HG03196 (cell line): Measurements from ENCODE around the gene SEC24C.
A peak's percentile ranks its signal among the peaks of the same experiment; 100 is the strongest.
"Not testable (repeated sequence)": the region's sequence is repeated elsewhere in the genome, so short reads cannot be mapped to it uniquely, and the experiment has no call there.

ENCODE experiments used
- ATAC-seq: cut with Tn5 transposase; IDR thresholded peaks from one replicate; pipeline ENCODE4 v1.9.1; 2021; ENCODE audit not compliant: unreplicated experiment

Gene SEC24C, protein sequence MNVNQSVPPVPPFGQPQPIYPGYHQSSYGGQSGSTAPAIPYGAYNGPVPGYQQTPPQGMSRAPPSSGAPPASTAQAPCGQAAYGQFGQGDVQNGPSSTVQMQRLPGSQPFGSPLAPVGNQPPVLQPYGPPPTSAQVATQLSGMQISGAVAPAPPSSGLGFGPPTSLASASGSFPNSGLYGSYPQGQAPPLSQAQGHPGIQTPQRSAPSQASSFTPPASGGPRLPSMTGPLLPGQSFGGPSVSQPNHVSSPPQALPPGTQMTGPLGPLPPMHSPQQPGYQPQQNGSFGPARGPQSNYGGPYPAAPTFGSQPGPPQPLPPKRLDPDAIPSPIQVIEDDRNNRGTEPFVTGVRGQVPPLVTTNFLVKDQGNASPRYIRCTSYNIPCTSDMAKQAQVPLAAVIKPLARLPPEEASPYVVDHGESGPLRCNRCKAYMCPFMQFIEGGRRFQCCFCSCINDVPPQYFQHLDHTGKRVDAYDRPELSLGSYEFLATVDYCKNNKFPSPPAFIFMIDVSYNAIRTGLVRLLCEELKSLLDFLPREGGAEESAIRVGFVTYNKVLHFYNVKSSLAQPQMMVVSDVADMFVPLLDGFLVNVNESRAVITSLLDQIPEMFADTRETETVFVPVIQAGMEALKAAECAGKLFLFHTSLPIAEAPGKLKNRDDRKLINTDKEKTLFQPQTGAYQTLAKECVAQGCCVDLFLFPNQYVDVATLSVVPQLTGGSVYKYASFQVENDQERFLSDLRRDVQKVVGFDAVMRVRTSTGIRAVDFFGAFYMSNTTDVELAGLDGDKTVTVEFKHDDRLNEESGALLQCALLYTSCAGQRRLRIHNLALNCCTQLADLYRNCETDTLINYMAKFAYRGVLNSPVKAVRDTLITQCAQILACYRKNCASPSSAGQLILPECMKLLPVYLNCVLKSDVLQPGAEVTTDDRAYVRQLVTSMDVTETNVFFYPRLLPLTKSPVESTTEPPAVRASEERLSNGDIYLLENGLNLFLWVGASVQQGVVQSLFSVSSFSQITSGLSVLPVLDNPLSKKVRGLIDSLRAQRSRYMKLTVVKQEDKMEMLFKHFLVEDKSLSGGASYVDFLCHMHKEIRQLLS

DNA sequence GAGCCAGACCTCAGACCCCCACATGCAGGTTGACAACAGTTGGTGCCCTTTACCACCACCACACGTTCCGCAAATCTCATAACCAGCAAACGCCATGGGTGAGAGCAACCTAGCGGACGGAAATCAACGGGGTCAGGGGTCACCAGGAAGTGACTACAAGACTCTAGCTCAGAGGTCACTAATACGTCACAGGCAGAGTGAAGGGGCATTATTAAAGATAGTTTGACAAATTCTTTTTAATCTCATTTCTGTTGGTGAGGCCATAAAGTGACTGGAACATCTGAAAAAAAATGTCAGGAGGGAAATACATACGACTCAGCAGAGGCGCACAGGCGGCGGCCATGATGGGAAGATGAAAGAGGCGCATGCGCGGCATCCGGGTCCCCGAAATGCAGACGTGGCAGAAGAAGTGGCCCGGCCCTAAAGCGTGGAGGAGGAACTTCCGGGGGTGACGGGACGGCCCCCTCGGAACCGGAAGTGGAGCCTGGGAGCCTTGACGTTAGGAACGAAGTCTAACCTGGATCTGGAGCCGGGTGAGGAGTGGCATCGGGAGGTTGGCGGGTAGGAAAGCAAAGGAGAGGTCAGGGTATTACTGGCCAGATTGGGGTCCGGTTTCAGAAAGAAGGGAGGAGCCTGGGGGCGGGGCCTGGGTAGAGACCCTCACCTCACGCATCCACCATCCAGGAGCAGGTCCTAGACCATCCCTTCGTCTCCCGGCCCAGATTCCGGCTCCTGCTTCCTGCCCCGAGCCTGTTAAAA is at the start of gene SEC24C:
TSS of gene SEC24C (plus strand) at position 468 of the 759 bp plus-strand sequence. CDS start 2,461 bp downstream, outside the sequence.
- peak; percentile 89 for ATAC-seq

DNA sequence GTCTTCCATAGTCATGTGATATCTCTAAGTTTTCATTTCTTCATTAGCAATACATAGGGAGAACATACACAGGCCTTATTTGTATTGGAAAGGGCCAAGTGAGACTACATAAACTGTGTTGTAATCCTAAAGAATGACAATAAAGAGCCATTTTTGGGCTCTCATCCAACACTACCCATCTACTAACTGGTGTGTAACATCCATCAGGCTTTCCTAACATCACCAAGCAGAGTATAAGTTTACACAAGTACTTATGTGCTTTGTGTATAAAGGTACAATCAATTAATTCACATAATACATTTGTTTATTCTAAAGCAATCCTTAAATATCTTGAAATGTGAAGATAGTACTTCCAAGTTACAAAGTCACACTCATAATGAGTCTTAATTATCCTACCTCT is 48.9 kb upstream of the SEC24C start:
- not testable (repeated sequence) for ATAC-seq

DNA sequence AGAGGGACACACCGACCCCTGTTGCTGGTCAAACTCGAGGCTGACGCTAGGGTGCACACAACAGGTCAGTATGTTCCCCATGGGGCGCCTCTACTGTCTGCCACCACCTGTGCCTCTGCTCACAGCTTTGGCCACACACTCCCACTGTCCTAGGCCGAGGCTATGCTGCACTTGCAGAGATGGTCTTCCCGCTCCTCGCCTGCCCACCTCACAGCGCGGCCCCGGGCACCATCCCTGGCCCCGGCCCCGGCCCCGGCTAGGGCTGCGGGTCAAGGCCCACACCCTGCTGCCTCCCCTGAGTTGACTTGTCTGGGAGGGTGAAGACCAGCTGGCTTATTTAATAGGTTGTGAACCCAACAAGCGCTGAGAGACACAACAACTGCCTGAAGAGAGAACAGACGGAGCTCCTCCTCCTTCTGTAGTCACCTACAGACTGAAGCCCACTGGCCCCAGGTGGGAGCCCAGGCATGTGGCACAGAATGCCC is 46.5 kb upstream of the SEC24C start, which contains the start of gene AGAP5:
TSS of gene AGAP5 (minus strand) at position 435 of the 485 bp plus-strand sequence. CDS start at position 81, 354 bp downstream.
- ATAC-seq, result not testable (repeated sequence)

DNA sequence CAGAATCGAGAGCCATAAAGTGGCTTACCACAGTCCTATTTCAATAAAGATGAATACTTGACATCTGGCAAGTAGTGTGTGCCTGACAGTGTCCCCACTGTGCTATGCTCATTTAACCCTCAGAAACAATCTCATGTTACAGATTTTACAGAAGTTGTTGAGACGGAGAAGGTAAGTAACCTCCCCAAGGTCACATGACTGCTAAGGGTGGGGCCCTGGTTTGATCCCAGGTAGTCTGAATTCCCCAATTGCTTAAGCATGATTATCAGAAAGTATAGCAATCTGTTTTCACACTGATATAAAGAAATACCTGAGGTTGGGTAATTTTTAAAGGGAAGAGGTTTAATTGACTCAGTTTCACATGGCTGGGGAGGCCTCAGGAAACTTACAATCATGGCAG is 45.4 kb upstream of the SEC24C start:
- ATAC-seq, result not testable (repeated sequence)

DNA sequence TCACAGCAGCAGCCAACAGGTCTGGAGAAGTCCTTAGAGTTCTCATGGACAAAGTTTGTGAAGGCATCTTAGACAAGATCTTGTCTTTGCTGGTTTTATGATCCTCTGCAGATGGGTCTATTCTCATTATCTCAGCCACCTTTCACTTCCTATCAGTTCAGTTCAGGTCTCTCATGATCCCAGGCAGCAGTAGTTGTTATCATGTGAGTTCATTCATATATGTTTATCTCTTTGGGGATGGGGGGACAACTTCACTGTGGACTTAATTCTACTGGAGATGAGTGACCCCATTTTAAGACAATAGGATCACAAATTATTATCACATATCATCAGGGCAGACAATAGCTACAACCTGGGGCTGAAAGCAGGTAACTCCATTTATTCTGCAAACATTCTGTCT is 40.2 kb upstream of the SEC24C start:
- ATAC-seq, result not testable (repeated sequence)

DNA sequence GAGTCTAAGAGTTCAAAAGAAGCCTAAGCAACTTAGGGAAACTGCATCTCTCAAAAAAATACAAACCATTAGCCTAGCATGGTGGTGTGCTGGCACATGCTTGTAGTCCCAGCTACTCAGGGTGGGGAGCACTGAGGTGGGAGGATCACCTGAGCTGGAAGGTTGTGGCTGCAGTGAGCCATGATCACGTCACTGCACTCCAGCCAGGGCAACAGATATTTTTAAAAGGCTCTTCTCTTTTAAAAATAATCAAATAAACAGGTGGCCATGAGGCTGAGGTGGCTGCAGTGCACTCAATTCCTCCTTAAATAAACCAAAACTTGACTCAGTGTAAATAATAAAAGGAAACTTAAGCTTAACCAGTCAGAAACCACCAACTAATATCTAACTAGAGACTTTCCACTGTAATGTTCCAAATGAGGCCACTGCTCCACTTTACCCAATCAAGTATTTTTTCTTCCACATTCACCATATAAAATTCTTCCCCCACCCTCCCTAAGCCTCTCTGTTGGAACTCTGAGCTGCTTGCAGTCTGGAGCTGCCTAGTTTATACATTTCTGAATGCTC is 38.6 kb upstream of the SEC24C start:
- ATAC-seq, result not testable (repeated sequence)

DNA sequence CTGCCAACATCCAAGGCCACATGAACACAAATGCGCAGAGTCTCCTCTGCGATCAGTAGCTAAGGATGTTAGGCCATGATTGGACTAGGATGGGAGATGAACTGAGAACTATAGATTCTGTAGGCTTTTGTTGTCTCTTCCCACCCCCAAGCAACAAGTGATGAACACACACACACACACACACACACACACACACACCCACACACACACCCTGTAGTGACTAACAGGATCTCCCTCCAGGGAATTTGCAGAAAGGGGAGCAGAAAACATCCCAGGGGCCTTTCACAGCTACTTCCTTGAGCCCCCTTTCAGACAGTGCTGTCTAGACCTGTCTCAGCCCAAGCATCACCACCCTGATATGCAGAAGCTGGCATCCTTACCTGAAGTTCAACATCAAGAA is 37.7 kb upstream of the SEC24C start:
- not testable (repeated sequence) for ATAC-seq

DNA sequence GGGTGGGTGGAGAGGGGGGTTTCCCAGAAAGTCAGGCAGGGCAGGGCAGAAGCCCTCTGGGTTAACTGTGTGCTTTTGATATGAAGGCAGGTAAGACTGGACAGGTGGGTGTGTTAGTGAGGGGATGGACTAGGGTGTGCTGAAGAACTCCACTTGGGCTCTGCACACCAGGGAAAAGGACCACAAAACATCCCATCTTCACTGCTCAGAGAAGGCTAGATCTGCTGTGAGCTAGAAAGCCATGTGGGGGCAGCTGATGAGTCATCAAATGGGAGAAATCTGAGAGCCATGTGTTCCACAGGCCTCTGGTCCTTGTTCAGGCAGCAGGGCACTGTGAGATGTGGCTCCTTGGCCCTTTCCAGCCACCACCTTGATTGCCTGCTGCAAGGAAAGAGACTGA is 36.5 kb upstream of the SEC24C start:
- not testable (repeated sequence) for ATAC-seq

DNA sequence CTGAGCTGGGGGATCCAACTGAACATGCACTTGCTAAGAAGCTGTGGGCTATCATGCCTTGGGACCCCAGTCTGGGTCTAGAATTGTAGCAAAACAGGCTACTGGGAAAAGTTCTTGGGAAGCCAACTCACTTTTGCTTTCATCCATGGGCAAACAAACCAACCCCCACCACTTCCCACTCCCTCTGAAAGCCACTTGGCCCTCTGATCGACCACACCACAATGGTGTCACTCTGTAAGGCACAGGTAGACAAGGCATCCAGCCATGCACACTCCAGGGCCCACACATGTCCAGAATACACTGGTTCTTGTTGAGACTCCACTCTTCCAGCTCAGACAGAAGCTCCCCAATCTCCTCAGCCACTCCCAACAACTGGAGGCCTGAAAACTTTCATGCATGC is 36.0 kb upstream of the SEC24C start:
- not testable (repeated sequence) for ATAC-seq

DNA sequence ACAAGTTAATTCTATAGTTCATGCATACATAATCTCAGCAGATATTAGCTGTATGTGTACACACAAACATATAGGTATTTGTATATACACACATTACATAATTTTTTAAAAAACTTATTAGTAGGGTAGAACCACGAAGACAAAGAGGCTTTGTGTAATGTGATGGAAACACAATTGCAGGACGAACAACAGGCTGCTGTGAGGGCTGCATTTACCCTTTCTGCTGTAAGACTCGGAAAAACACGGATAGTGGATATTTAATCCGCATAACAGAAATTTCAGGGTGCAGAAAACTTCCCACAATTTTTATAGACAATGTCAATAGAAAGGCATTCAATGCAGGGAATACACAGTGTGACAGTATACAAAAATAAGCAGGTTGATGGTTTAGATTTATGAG is 32.5 kb upstream of the SEC24C start:
- not testable (repeated sequence) for ATAC-seq

DNA sequence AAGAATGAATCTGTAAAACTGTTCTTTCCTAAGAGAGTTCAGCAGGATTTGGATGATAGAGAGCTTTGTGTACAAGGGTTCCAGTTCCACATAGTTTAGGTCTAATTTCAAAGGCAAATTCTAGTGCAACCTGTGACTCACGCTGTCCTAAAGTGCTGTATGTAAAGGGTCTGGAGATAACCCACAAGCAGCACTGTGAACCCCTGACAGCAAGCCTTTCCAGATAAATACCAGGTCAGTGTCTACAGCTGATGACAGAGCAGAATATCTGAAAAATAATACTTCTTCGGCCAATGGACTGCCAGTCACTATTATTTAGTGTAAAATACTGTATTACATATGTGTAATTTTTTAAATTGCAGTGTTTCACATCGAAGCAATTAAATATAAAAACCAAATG is 30.3 kb upstream of the SEC24C start:
- not testable (repeated sequence) for ATAC-seq

DNA sequence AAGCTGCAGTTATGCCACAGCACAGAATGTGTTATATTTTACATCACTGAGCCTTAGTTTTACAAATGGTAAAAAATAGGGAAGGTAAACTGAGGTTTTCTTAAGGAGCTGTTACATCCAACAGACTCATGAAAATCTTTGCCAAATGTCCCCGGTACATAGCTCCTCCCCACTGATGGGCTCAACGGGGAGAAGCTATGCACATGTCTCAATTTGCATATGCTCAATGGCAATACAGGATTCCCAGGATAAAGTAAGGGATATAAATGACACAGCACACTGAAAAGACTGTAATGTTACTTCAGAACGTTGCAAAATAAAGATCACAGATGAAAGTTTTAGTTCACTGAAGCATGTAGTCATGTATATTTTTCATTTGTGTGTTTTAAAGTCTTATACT is 29.7 kb upstream of the SEC24C start:
- ATAC-seq, result not testable (repeated sequence)

DNA sequence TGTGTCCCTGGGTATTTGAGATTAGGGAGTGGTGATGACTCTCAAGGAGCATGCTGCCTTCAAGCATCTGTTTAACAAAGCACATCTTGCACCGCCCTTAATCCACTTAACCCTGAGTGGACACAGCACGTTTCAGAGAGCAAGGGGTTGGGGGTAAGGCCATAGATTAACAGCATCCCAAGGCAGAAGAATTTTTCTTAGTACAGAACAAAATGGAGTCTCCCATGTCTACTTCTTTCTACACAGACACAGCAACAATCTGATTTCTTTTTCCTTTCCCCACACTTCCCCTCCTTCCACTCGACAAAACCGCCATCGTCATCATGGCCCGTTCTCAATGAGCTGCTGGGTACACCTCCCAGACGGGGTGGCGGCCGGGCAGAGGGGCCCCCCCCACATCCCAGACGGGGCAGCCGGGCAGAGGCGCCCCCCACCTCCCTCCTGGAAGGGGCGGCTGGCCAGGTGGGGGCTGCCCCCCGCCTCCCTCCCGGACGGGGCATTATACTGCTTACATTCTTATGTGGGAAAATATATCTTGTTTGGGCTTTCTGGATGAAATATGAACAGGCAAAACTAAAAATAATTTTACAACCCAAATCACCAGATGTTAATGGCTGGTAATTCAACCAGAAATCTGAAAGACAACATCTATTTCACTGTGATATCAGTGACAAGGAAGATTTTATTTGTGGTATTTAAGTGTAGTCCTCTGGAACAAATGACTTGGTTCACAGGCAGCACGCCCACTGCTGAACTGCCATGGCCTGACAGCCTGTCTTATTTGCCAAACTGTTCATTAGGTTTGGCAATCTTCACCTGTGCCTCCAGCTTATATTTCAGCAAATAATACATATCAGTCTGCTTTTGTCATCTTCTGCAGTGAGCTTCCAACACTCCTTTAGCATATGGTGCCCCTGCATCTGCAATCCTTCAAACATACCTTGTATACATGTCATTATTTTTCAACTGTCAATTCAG is 28.7 kb upstream of the SEC24C start:
- not testable (repeated sequence) for ATAC-seq

DNA sequence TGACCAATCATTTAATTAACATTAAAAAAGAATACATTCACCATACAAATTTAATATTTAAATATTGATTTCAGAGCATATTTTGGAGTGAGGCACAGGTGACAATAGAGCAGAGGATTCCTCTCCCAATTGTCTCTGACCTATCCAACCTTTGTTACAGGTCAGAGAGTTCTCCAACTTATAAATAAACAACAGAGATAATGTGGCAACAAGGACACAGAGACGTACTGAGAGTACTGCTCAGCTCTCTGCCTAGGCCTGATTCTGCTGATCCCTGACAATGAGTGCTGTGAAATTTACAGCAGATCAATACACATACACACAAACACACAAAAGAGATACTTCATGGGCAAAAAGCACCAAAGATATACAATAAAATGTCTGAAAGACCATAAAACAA is 27.9 kb upstream of the SEC24C start:
- ATAC-seq, result no peak

DNA sequence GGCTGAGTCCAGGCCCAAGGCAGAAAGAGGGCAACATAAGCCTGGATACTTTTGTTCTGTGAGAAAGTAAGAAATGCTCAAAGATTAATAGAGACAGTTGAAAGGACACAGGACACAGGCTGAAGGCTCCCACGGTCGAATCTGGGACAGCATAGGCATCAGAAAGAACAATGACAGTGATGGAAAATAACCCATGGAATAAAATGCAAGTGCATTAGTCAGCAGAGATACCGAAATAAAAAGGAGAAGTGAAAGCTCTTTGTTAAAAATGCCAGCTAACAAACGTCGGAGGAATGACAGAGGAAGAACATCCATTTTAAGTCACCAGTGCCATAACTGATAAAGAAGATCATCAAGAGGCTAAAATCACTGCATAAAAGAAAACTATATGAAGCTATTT is 26.6 kb upstream of the SEC24C start:
- ATAC-seq, result no peak

DNA sequence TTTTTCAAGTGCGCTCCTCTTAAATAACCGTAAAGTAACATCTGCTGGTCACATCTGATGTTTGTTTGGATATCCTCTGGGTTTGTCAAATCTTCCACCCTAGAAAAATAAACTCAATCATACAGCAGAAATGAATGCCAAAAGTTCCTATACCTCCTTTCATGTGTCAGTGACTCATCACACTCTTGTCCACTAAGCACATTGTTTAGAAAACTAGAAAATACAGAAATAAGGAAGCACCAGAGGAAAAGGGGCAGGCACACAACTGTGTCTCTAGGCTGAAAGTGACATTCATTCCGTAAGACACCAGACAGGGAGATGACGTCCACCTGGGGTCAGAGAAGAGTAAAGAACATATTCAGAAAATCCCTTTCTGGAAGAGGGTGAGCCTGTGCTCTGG is 23.6 kb upstream of the SEC24C start:
- not testable (repeated sequence) for ATAC-seq

DNA sequence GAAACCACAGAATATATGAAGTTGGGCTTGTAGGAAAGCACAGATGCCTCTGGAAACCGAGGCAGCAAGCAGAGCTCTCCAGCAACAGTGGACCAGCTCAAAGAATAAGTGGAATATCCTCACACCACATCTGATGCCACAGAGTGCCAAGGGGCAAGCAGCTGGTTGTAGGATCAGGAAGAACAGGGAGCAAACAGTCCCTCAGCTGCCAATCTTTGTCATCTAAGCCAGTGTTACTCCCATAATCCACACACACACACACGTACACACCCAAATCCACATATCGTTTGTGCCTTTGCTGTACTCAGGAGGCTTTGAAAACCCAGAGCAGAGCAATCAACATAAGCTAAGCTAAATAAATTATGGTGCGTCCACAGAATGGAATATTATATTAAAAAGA is 20.7 kb upstream of the SEC24C start:
- ATAC-seq, result no peak

DNA sequence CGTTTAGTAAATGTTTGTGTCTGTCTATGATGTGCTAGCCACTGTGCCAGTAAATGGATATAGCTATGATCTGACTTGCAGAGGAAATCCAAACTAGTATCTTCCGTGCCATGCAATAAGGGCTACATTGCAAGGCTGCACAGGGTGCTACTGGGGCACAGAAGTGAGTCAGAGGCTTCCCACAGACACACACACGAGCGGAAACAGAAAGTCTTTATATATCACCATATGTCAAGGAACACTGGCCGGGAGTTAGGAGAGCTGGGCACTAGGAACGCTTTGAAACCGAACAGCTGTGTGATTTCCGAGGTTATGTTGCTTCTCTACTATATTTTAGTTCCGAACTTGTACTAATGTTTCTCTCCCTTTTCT is 14.4 kb upstream of the SEC24C start:
- not testable (repeated sequence) for ATAC-seq
